Islet of Langerhans (tissue), 1 donor: ENCODE results near the gene RXYLT1.
"Not testable (repeated sequence)": the region's sequence is repeated elsewhere in the genome, so short reads cannot be mapped to it uniquely, and the experiment has no call there.

Experiments
- FAIRE-seq: peaks from one replicate; lab custom pipeline; 2011; peaks lifted over from hg19 to GRCh38; lab: Jason Lieb, UNC

RXYLT1 gene

GRCh38 chr12:63779498-63780481 is at the start of gene RXYLT1:
Gene RXYLT1 (plus strand): TSS chr12:63779909. CDS start chr12:63779961, 52 bp downstream.
- FAIRE-seq, result no peak

GRCh38 chr12:63732779-63733178 is 46.9 kb upstream of the RXYLT1 start:
- not testable (repeated sequence) for FAIRE-seq

- not testable (repeated sequence) for FAIRE-seq
These were observed 46.1 kb upstream of the RXYLT1 start for GRCh38 chr12:63733585-63733984.

GRCh38 chr12:63740551-63740950 is 39.2 kb upstream of the RXYLT1 start:
- FAIRE-seq, result not testable (repeated sequence)

DNA sequence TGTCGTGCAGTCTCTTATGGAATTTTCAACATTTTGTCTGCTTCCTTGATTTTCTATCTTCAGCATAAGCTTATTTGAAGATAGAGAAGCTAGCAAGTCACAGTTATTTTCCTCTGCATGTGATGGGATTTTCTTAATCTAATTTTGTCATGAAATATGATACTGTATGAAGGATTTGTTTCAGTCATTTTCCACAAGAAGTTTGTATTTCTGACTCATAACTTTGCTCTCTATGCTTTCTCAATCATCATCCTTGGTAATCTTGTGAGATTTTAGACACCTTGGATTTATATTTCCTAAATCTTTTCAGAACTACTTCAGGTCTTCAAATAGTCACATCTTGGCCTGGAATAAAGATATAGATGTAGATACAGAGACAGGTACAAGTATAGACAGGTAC is 38.3 kb upstream of the RXYLT1 start:
- FAIRE-seq, result not testable (repeated sequence)

DNA sequence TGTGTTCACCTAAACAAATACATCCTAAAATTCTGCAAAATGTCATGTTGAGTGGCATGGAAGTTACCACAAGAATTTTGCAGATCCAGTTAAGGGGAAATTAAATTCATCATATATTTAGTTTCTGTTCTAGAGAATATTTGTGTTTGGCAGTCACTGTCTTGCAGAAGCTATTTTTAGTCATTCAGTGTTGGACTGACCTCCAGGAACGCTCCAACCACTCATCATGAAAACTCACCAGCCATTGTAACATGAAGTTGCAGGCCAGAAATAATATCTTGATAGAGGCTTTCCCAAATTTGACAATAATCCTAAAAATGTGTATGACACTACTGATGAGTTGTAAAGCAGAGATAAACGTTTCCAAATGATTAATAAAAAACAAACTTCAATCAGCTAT is 35.6 kb upstream of the RXYLT1 start:
- not testable (repeated sequence) for FAIRE-seq

DNA sequence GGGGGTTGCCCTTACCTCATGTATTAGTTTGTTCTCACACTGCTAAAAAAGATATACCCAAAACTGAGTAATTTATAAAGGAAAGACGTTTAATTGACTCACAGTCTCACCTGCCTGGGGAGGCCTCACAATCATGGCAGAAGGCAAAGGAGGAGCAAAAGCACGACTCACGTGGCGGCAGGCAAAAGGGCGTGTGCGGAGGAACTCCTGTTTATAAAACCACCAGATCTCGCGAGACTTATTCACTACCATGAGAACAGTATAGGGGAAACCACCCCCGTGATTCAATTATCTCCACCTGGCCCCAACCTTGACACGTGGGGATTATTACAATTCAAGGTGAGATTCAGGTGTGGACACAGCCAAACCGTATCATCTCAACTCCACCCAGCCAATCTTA is 33.2 kb upstream of the RXYLT1 start:
- not testable (repeated sequence) for FAIRE-seq

DNA sequence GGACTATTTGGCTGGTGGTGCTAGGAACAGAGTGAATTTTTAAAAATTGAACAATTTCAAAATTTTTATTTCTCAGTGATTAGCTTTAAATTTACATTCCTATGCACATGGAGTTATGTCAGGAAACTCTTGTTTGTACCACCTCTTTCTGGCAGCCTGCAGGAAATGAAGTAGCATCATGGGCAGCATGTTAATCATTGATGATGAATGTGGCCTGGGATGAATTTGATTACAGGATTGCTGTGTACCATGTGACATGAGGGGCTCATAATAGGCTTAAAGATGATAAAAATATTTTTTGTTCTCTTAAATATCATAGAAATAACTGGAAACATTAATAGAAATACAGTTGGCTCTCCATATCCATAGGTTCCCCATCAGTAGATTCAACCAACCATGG is 32.6 kb upstream of the RXYLT1 start:
- not testable (repeated sequence) for FAIRE-seq

- no peak for FAIRE-seq
These were observed 32.2 kb upstream of the RXYLT1 start for GRCh38 chr12:63747553-63747952.

- FAIRE-seq, result no peak
These were observed 27.4 kb upstream of the RXYLT1 start for GRCh38 chr12:63752283-63752682.

- FAIRE-seq, result no peak
These were observed 26.9 kb upstream of the RXYLT1 start for GRCh38 chr12:63752841-63753240.

GRCh38 chr12:63753743-63754142 is 26.0 kb upstream of the RXYLT1 start:
- FAIRE-seq, result no peak

- FAIRE-seq, result no peak
These were observed 15.2 kb upstream of the RXYLT1 start for GRCh38 chr12:63764481-63764880.

DNA sequence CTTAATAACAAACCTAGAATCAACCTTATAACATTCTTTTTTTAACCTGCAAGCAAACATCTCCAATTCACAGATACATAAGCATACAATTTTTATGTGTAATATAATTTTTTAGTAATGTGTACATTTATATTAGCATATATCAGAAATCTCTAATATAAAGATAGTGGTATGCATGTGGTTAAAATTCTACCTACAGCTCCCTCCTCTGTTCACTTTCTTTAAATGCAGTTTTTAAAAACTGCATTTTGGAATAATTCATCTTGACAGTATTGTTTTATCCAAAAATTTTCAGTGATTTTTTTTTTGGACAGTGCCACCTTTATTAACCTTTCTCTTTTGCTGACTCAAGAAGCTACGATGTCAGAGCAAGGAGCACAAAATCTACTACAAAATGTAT is 13.2 kb upstream of the RXYLT1 start:
- no peak for FAIRE-seq

DNA sequence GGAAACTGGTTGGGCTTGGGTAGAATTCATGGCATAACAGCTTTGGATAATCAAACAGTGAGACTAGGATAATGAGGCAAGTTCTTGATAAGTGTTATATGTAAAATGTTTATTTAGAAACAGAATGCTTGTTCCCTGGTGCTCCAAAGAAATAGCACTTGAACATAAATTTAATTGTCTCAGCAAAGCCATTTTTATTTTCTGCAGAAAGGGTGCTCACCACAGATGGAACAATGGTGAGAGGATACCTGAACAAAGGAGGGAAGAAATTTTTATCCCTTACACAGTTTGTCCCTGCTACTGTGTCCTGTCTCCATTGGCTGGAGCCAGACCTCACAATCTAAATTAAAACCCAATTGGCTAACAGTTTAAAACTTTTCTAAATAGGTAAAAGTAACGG is 9.3 kb upstream of the RXYLT1 start:
- no peak for FAIRE-seq

DNA sequence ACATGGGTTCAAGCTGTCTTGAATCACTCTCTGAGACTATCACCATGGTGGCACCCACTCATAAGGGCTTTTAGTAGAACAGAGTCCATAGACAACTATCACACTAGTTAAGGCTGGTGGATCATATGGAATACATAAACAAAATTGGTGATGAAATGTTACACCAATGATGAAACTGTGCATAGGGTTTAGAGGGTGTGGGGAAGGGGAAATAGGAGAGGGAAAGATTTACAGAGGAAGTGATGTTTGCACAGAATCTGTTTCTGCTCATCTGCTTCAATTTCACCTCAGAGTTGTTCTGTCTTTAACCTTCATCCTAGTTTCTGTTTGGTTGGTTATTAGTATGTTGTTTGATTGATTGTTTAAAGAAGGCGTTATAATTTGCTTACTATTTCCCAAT is 2.4 kb upstream of the RXYLT1 start:
- FAIRE-seq, result no peak

DNA sequence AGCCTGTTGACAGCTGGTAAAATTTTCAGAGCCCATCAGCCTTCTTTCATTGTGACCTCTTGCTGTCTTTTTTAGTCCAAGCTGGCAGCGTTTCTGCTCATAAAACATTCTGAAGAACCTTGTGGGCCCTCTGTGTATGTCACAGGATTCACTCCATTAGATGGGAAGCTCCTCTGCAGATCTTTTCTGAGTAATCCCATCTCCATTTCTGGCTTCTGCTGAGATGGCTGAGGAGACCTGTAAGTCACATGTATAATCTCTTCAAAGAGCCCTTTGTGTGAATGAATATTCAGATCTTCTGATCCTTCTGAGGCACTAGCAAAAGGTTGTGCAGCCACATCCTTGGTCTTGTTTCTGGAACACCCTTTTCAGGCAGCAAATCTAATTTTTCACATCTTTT is 2.8 kb downstream of the RXYLT1 start:
- no peak for FAIRE-seq

DNA sequence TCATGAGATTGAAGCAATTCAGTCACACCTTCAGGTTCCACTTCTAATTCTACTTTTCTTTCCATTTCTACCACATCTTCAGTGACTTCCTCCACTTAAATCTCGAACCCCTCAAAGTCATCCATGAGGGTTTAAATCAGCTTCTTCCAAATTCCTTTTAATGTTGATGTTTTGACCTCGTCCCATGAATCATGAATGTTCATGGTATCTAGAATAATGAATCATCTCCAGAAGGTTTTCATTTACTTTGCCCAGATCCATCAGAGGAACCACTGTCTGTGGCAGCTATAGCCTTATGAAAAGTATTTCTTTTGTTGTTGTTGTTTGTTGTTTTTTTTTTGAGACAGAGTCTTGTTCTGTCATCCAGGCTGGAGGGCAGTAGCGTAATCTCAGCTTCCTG is 7.6 kb downstream of the RXYLT1 start:
- peak; percentile 21 for FAIRE-seq

GRCh38 chr12:63790608-63790945 is 10.9 kb downstream of the RXYLT1 start:
- FAIRE-seq, result no peak

GRCh38 chr12:63792338-63792737 is 12.6 kb downstream of the RXYLT1 start:
- no peak for FAIRE-seq

GRCh38 chr12:63795032-63795687 is 15.5 kb downstream of the RXYLT1 start:
- FAIRE-seq, result no peak

DNA sequence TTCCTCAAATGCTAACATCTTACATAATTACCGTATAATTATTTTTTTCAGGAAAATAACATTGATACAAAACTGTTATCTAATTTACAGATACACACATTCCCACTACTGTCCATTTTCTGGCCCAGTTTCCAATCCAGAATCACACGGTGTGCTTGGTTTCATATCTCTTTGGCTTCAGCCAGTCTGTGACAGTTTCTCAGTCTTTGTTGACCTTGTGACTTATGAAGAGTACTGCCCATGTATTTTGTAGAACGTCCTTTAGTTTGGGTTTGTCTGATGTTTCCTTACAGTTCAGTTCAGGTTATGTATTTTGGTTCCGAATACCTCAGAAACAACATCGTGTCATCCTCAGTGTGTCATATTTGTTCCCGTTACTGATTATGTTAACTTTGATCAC is 16.2 kb downstream of the RXYLT1 start:
- FAIRE-seq, result no peak

- peak; percentile 90 for FAIRE-seq
These were observed 22.4 kb downstream of the RXYLT1 start for GRCh38 chr12:63802012-63802608.
